ENCODE results near the gene DIS3L.
"Not testable (repeated sequence)": the region's sequence is repeated elsewhere in the genome, so short reads cannot be mapped to it uniquely, and the experiment has no call there.

DIS3L gene

DNA sequence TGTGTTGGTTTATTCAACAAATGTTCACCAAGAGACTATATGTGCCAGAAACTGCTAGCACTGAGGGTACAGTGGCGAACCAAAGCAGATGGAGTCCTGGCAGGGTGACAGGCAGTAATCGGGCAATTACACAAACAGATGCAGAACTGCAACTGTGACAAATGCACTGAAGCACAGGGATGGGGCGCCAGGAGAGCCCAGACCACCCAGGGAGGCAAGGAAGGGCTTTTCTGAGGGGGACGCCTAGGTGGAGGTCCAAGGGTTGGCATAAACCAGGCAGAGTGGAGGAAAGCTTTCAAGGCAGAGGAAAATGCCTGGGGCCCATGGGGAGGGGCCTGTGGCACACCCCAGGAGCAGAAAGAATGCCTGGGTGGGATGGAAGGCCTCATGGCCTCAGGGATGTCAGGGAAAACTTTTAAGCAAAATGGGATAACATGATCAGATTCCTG, 5.5 kb downstream of the DIS3L start:
- Histone ChIP-seq H3K4me3 (no peak overlapping the region), H3K27ac (no peak overlapping the region)
- no peak for DNase-seq (ENCODE audit: low spot score)
- TF ChIP-seq CTCF (IDR thresholded peaks at IDR 0.05), result no peak

DNA sequence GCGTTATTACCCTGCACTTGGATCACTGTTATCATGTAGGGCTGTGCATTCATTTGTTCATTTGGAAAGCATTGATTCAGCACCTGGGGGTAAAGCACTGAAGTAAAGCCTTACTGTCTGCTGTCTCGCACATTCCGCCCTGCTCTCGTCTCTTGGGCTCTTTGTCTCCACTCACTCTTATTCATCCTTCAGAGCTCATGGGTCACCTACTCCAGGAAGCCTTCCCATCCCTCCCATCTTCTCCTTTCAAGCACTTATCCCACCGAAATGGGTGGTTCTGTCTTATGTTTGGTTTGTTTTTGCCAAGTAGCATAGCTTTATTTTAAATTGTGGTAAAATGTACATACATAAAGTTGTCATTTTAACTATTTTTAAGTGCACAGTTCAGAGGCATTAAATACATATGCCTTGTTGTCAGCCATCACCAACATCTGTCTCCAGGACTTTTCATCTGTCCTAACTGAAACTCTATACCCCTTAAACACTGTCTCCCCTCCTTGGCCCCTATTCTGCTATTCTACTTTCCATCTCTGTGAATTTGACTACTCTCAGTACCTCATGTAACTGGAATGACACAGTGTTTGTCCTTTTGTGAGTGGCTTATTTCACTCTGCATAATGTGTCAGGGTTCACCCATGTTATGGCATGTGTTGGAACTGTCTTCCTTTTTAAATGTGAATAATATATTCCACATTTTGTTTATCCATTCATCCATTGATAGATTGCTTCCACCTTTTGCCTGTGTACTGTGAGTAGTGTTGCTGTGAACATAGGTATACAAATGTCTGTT, 9.3 kb downstream of the DIS3L start:
- Histone ChIP-seq H3K4me3 (no peak overlapping the region), H3K27ac (no peak overlapping the region)
- no peak for DNase-seq (ENCODE audit: low spot score)
- no peak for TF ChIP-seq CTCF (IDR thresholded peaks at IDR 0.05)

GRCh38 chr15:66304425-66304824, 11.1 kb downstream of the DIS3L start:
- DNase-seq (ENCODE audit: low spot score); H3K4me3 ChIP-seq; H3K27ac ChIP-seq: not testable (repeated sequence)

GRCh38 chr15:66306381-66306780, 13.0 kb downstream of the DIS3L start:
- H3K27ac ChIP-seq, result no peak overlapping the region
- no peak overlapping the region for H3K4me3 ChIP-seq
- no peak for TF ChIP-seq CTCF (IDR thresholded peaks at IDR 0.05)
- no peak for DNase-seq (ENCODE audit: low spot score)

GRCh38 chr15:66308531-66308930, 15.2 kb downstream of the DIS3L start:
- DNase-seq (ENCODE audit: low spot score), result no peak
- H3K27ac ChIP-seq, result no peak overlapping the region
- H3K4me3 ChIP-seq, result no peak overlapping the region
- TF ChIP-seq CTCF (IDR thresholded peaks at IDR 0.05), result no peak

DNA sequence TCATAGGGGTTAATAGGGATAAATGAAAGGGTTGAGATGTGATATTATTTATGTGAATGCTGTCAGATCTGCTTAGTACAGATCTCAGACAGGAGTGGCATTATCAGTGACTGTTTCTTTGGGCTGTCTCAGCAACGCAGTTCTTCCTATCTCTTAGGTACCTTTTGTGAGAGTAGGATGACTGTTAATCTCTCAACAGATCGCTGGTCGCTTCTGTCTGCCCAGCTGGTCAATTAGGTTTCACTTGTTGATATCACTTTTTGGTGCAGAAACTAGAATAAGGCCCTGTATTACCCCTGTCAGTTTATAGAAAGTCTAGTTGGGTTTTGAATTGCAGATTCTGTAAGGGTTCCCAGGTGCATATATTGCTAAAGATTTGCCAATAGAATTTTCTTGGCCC, 16.5 kb downstream of the DIS3L start:
- TF ChIP-seq CTCF (IDR thresholded peaks at IDR 0.05), result no peak
- H3K27ac ChIP-seq, result no peak overlapping the region
- no peak overlapping the region for H3K4me3 ChIP-seq
- DNase-seq (ENCODE audit: low spot score), result no peak

GRCh38 chr15:66310786-66311185, 17.4 kb downstream of the DIS3L start:
- DNase-seq (ENCODE audit: low spot score), result no peak
- TF ChIP-seq CTCF (IDR thresholded peaks at IDR 0.05), result no peak
- no peak overlapping the region for H3K27ac ChIP-seq
- H3K4me3 ChIP-seq, result no peak overlapping the region
